ENCODE data around the gene TACO1. TPM values are rescaled to one million over a fixed set of nuclear protein-coding genes. Genes with fewer than 3 reads are reported as not detected.

TACO1 gene
- polyA plus RNA-seq, 2 of the 4 experiments (the other 2 are of a cell fraction), result 49.1 to 49.9 TPM

DNA sequence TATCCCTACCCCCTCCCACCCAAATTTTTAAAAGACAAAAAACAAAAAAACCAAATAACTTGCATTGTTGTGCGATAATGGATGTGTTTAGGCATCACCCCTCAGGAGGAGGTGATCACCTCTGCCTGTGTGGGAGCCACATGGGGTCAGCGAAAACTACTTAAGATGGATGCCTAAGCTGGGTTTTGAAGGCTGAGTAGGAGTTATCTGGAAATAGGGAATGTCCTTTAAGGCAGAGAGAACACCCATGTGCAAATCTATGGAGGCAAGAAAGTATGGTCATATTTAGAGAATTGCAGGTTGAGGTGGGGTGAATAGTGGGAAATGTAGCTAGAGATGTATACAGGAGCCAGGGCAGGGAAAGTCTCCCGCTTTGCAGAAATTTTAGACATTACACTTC lies 5.6 kb upstream of the TACO1 start:
- WGBS (ENCODE audit: missing lambda C conversion rate), result 93% methylated on average over 3 of the region's 3 CpGs
- no peak overlapping the region for H3K4me3 ChIP-seq
- no peak overlapping the region for H3K4me2 ChIP-seq
- H3K9me3 ChIP-seq, result no peaks in the 10 kb centered on the region
- FAIRE-seq, result no peak
- ChIA-PET CTCF (interaction anchor here (0.7 to 3.2 kb wide), 3 partner anchors 17 to 116 kb away, joined by 3 to 25 read pairs (median 3); no protein-coding TSS in a partner anchor), POLR2A (no interaction called here)
- peaks cover 3% of the 10 kb centered on the region for H3K4me1 ChIP-seq
- no peak for DNase-seq (ENCODE audit: low read depth in 1 of 2, low spot score in 1 of 2)
- no peak for ATAC-seq
- no peak for TF ChIP-seq CBX2 (IDR thresholded peaks at IDR 0.05; ENCODE audit: borderline replicate concordance, low read depth)
- no peak for TF ChIP-seq ESRRA (IDR thresholded peaks at IDR 0.05; ENCODE audit: borderline replicate concordance, low read length)
- no peak for TF ChIP-seq EHMT2 (IDR thresholded peaks at IDR 0.05; ENCODE audit: low read depth)
- no peak for TF ChIP-seq NFE2L2 (conservative IDR thresholded peaks at IDR 0.05; ENCODE audit: low read length)
- TF ChIP-seq ZFP36 (IDR thresholded peaks at IDR 0.05; ENCODE audit: borderline replicate concordance, partially characterized antibody), result no peak
- TF ChIP-seq RAD21 (conservative IDR thresholded peaks at IDR 0.05 in 1 of 2, IDR thresholded peaks at IDR 0.05 in 1 of 2), result no peak
- TF ChIP-seq HOXB5 (CRISPR knock-in tag; IDR thresholded peaks at IDR 0.05), result no peak
- no peak for TF ChIP-seq BHLHE40 (IDR thresholded peaks at IDR 0.05; ENCODE audit: low read depth, low read length)
- TF ChIP-seq NR3C1 (IDR thresholded peaks at IDR 0.05), result no peak
- TF ChIP-seq GATA3 (IDR thresholded peaks at IDR 0.05; ENCODE audit: borderline replicate concordance), result no peak
- TF ChIP-seq POLR2A (IDR thresholded peaks at IDR 0.05; ENCODE audit: low read length), result no peak
- TF ChIP-seq, protein P1, sequence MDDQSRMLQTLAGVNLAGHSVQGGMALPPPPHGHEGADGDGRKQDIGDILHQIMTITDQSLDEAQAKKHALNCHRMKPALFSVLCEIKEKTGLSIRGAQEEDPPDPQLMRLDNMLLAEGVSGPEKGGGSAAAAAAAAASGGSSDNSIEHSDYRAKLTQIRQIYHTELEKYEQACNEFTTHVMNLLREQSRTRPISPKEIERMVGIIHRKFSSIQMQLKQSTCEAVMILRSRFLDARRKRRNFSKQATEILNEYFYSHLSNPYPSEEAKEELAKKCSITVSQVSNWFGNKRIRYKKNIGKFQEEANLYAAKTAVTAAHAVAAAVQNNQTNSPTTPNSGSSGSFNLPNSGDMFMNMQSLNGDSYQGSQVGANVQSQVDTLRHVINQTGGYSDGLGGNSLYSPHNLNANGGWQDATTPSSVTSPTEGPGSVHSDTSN (IDR thresholded peaks at IDR 0.05), result no peak
- no peak for TF ChIP-seq MYC (IDR thresholded peaks at IDR 0.05; ENCODE audit: borderline replicate concordance, low read length)
- TF ChIP-seq FOSB (CRISPR knock-in tag; IDR thresholded peaks at IDR 0.05), result no peak
- no peak for TF ChIP-seq TFCP2L1 (CRISPR knock-in tag; IDR thresholded peaks at IDR 0.05)
- TF ChIP-seq FOXS1 (CRISPR knock-in tag; IDR thresholded peaks at IDR 0.05), result no peak
- H3K27ac ChIP-seq, result no peak overlapping the region

DNA sequence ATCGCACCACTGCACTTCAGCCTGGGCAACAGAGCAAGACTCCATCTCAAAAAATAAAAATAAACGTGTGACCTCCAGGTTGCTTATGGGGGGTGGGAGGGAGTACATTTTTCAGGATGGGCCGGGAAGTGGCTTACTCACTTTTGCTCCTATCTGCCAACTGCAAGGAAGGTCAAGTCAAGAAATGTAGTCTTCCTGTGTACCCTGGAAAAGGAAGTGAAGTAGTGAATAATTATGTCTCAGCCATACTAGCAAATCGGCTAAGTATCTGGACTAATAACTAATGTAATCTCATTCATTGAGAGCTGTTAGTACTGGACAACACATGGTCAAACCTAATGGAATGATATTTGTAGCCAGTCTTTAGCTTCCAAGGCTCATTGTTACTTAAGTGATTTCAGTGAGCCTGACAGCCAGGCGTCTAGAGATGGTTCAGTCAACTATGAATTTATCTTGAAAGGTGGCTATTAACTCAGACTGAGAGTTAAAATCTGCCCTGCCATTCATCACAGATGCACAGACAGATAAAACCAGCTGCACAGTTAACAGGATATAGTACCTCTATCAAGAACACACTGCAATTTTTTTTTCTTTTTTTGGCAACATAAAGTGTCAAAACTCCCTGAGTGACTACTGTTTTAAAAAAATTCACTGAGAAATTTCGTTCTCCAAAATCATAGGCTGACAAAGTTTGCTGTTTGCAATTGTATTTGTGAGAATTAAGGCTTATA lies 3.7 kb upstream of the TACO1 start:
- no peaks in the 10 kb centered on the region for H3K9me3 ChIP-seq
- H3K4me3 ChIP-seq, result no peak overlapping the region
- no peak overlapping the region for H3K4me2 ChIP-seq
- POLR2A ChIA-PET, result no interaction called here
- H3K4me1 ChIP-seq, result peaks cover 10% of the 10 kb centered on the region
- no peak overlapping the region for H3K27ac ChIP-seq
- FAIRE-seq (no peak), ATAC-seq (no peak), DNase-seq (ENCODE audit: low read depth in 1 of 2, low spot score in 1 of 2) (no peak)
- 73% methylated on average over 6 of the region's 6 CpGs for WGBS (ENCODE audit: missing lambda C conversion rate)
- TF ChIP-seq KDM1A (IDR thresholded peaks at IDR 0.05; ENCODE audit: low read depth), result no peak
- TF ChIP-seq, protein P2, sequence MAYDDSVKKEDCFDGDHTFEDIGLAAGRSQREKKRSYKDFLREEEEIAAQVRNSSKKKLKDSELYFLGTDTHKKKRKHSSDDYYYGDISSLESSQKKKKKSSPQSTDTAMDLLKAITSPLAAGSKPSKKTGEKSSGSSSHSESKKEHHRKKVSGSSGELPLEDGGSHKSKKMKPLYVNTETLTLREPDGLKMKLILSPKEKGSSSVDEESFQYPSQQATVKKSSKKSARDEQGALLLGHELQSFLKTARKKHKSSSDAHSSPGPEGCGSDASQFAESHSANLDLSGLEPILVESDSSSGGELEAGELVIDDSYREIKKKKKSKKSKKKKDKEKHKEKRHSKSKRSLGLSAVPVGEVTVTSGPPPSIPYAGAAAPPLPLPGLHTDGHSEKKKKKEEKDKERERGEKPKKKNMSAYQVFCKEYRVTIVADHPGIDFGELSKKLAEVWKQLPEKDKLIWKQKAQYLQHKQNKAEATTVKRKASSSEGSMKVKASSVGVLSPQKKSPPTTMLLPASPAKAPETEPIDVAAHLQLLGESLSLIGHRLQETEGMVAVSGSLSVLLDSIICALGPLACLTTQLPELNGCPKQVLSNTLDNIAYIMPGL (CRISPR knock-in tag; IDR thresholded peaks at IDR 0.05; ENCODE audit: borderline replicate concordance), result no peak
- TF ChIP-seq, protein P3, sequence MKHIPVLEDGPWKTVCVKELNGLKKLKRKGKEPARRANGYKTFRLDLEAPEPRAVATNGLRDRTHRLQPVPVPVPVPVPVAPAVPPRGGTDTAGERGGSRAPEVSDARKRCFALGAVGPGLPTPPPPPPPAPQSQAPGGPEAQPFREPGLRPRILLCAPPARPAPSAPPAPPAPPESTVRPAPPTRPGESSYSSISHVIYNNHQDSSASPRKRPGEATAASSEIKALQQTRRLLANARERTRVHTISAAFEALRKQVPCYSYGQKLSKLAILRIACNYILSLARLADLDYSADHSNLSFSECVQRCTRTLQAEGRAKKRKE (CRISPR knock-in tag; IDR thresholded peaks at IDR 0.05; ENCODE audit: low read depth), result no peak
- TF ChIP-seq, protein P4, sequence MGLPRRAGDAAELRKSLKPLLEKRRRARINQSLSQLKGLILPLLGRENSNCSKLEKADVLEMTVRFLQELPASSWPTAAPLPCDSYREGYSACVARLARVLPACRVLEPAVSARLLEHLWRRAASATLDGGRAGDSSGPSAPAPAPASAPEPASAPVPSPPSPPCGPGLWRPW (IDR thresholded peaks at IDR 0.05), result no peak
- no peak for TF ChIP-seq RFX5 (IDR thresholded peaks at IDR 0.05)
- no peak for TF ChIP-seq CHD2 (IDR thresholded peaks at IDR 0.05; ENCODE audit: low read length, partially characterized antibody)
- TF ChIP-seq HDAC2 (IDR thresholded peaks at IDR 0.05), result no peak
- no peak for TF ChIP-seq ZFP36 (IDR thresholded peaks at IDR 0.05; ENCODE audit: borderline replicate concordance, partially characterized antibody)
- TF ChIP-seq, protein P5, sequence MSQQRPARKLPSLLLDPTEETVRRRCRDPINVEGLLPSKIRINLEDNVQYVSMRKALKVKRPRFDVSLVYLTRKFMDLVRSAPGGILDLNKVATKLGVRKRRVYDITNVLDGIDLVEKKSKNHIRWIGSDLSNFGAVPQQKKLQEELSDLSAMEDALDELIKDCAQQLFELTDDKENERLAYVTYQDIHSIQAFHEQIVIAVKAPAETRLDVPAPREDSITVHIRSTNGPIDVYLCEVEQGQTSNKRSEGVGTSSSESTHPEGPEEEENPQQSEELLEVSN (IDR thresholded peaks at IDR 0.05; ENCODE audit: borderline replicate concordance, low read depth), result no peak
- no peak for TF ChIP-seq JUN (IDR thresholded peaks at IDR 0.05)
- TF ChIP-seq, protein P6, sequence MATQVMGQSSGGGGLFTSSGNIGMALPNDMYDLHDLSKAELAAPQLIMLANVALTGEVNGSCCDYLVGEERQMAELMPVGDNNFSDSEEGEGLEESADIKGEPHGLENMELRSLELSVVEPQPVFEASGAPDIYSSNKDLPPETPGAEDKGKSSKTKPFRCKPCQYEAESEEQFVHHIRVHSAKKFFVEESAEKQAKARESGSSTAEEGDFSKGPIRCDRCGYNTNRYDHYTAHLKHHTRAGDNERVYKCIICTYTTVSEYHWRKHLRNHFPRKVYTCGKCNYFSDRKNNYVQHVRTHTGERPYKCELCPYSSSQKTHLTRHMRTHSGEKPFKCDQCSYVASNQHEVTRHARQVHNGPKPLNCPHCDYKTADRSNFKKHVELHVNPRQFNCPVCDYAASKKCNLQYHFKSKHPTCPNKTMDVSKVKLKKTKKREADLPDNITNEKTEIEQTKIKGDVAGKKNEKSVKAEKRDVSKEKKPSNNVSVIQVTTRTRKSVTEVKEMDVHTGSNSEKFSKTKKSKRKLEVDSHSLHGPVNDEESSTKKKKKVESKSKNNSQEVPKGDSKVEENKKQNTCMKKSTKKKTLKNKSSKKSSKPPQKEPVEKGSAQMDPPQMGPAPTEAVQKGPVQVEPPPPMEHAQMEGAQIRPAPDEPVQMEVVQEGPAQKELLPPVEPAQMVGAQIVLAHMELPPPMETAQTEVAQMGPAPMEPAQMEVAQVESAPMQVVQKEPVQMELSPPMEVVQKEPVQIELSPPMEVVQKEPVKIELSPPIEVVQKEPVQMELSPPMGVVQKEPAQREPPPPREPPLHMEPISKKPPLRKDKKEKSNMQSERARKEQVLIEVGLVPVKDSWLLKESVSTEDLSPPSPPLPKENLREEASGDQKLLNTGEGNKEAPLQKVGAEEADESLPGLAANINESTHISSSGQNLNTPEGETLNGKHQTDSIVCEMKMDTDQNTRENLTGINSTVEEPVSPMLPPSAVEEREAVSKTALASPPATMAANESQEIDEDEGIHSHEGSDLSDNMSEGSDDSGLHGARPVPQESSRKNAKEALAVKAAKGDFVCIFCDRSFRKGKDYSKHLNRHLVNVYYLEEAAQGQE (IDR thresholded peaks at IDR 0.05), result no peak
- no peak for TF ChIP-seq RNF2 (IDR thresholded peaks at IDR 0.05; ENCODE audit: borderline replicate concordance, low read depth)
- TF ChIP-seq CHD4 (IDR thresholded peaks at IDR 0.05; ENCODE audit: borderline replicate concordance), result no peak
- no peak for TF ChIP-seq ZC3H11A (IDR thresholded peaks at IDR 0.05)
- CTCF ChIA-PET, result interaction anchor here (0.8 to 1.7 kb wide), 3 partner anchors 15 to 165 kb away, joined by 3 to 4 read pairs (median 3); no protein-coding TSS in a partner anchor

Data from A549 (cell line).